Fibroblast of the aortic adventitia (primary cell): ENCODE data around the gene GALT. TPM values are rescaled to one million over a fixed set of nuclear protein-coding genes. Genes with fewer than 3 reads are reported as not detected.

Experiments used
- DNase-seq: peaks from one replicate; pipeline ENCODE4 v3.0.0-alpha.2; 2010; ENCODE audit warnings: low read depth
- H3K4me3 ChIP-seq: 2 replicates; pipeline ENCODE4 v1.5.1; 2011; ENCODE audit warnings: low read depth, mild to moderate bottlenecking, control low read depth, low read length, moderate library complexity
- CTCF ChIP-seq: IDR thresholded peaks from 2 replicates; pipeline ENCODE4 v1.5.1; 2011; ENCODE audit warnings: mild to moderate bottlenecking, low read length, control low read depth, inconsistent platforms; ENCODE audit not compliant: insufficient read depth
- small RNA-seq: library from RNA; depleted of rRNA; stranded (forward); fragments of <200 nt; gene quantifications from one replicate; pipeline ENCODE3, GENCODE V24; 2012
- total RNA-seq: library from RNA; depleted of rRNA; stranded (reverse); fragments of >200 nt; gene quantifications from 2 replicates; pipeline ENCODE4 v1.2.3, GENCODE V29; 2012; ENCODE audit warnings: low replicate concordance

The GALT gene
- total RNA-seq, 1 donor: 26.8 TPM

GRCh38 chr9:34694811-34695210, 48.3 kb downstream of the GALT start:
- TF ChIP-seq CTCF: no peak
- no peak overlapping the region for H3K4me3 ChIP-seq
- peak; percentile 54 for DNase-seq

Small RNA genes within 50 kb of the gene (small RNA-seq; reads per million reads assigned to genes)
- gene CCL27: not detected

Other genes starting within 250 kb of the GALT start
- 6.1 and 7.0 TPM in 2 replicates for gene FAM219A, start 188.1 kb upstream of the GALT start, total RNA-seq
- gene DNAI1, start 187.9 kb upstream of the GALT start, total RNA-seq: 1.1 TPM in 1 of 2 replicates, not detected in the other
- gene ENHO, start 123.7 kb upstream of the GALT start, total RNA-seq: not detected in 2 replicates
- 1.3 TPM in 1 of 2 replicates, not detected in the other for gene CNTFR, start 57.0 kb upstream of the GALT start, total RNA-seq
- 9.2 and 9.6 TPM in 2 replicates for gene RPP25L, start 34.6 kb upstream of the GALT start, total RNA-seq
- 36.9 and 88.1 TPM in 2 replicates for gene DCTN3, start 26.2 kb upstream of the GALT start, total RNA-seq
- 0.09 and 0.74 TPM in 2 replicates for gene ARID3C, start 17.6 kb upstream of the GALT start, total RNA-seq
- 71.3 and 97.8 TPM in 2 replicates for gene SIGMAR1, start 8.9 kb upstream of the GALT start, total RNA-seq
- 23.8 and 26.7 TPM in 2 replicates for gene IL11RA, start 5.5 kb downstream of the GALT start, total RNA-seq
- not detected in 2 replicates for gene CCL27, start 16.0 kb downstream of the GALT start, total RNA-seq
- gene CCL19, start 44.6 kb downstream of the GALT start, total RNA-seq: not detected in 2 replicates
- not detected in 2 replicates for gene CCL21, start 63.5 kb downstream of the GALT start, total RNA-seq